IMR-90 (cell line): ENCODE measurements around the gene FAAP100. TPM values are rescaled to one million over a fixed set of nuclear protein-coding genes. Genes with fewer than 3 reads are reported as not detected.
A peak's percentile ranks its signal among the peaks of the same experiment; 100 is the strongest.

ENCODE experiments used
- ATAC-seq: fragments of 200-7000 bp; cut with Tn5 transposase; 2 replicates; pipeline ENCODE4 v1.9.1; 2020; ENCODE audit warnings: low read depth, mild to moderate bottlenecking, moderate library complexity
- BruUV-seq: library from RNA; stranded (reverse); fragments of 400-500 nt; replicated peaks from 2 replicates; lab custom pipeline; 2021; lab: Mats Ljungman, UMichigan
- CTCF ChIA-PET: fragments of 300-600 bp; formaldehyde crosslinking; extraction: SDS; loops from one replicate; lab custom pipeline; 2021; ENCODE audit warnings: antibody characterized with exemption; lab: Yijun Ruan, JAX
- POLR2A ChIA-PET: fragments of 300-600 bp; sonication (Branson Sonifier 250); formaldehyde crosslinking; loops from one replicate; lab custom pipeline; 2022; ENCODE audit warnings: antibody characterized with exemption; ENCODE audit not compliant: unreplicated experiment; lab: Charles Lee
- DNase-seq: peaks from one replicate; pipeline ENCODE4 v3.0.0; 2013
- H2AFZ ChIP-seq: replicated peaks from 2 replicates; pipeline ENCODE3; 2013; ENCODE audit warnings: low read length, mild to moderate bottlenecking; ENCODE audit not compliant: poor library complexity
- H2AK5ac ChIP-seq: 2 replicates; pipeline ENCODE4 v1.6.1; 2013; ENCODE audit warnings: low read depth, low read length, inconsistent platforms
- H2AK9ac ChIP-seq: replicated peaks from 2 replicates; pipeline ENCODE3; 2013; ENCODE audit warnings: mild to moderate bottlenecking, low read depth, low read length, moderate library complexity; ENCODE audit not compliant: poor library complexity
- H2BK120ac ChIP-seq: 2 replicates; pipeline ENCODE4 v1.6.1; 2013; ENCODE audit warnings: low read depth, low read length, inconsistent platforms
- H2BK15ac ChIP-seq: 3 replicates; pipeline ENCODE4 v1.6.1; 2013; ENCODE audit warnings: low read depth, low read length, inconsistent platforms
- H2BK20ac ChIP-seq: 2 replicates; pipeline ENCODE4 v1.6.1; 2013; ENCODE audit warnings: low read depth, mild to moderate bottlenecking, inconsistent platforms, low read length, moderate library complexity
- H2BK5ac ChIP-seq: 2 replicates; pipeline ENCODE4 v1.6.1; 2013; ENCODE audit warnings: mild to moderate bottlenecking, low read depth, low read length, inconsistent platforms; ENCODE audit not compliant: poor library complexity, severe bottlenecking
- H3K14ac ChIP-seq: replicated peaks from 2 replicates; pipeline ENCODE4 v1.6.1; 2013; ENCODE audit warnings: low read depth, low read length, inconsistent platforms
- H3K18ac ChIP-seq: 2 replicates; pipeline ENCODE4 v1.6.1; 2013; ENCODE audit warnings: low read depth, low read length, control low read depth
- H3K23ac ChIP-seq: 2 replicates; pipeline ENCODE4 v1.6.1; 2013; ENCODE audit warnings: low read depth, low read length, inconsistent platforms
- H3K27ac ChIP-seq: 2 replicates; pipeline ENCODE4 v1.5.1; 2013; ENCODE audit warnings: mild to moderate bottlenecking, control low read depth, low read length; ENCODE audit not compliant: insufficient read depth
- H3K27me3 ChIP-seq: 2 replicates; pipeline ENCODE4 v1.6.1; 2013; ENCODE audit warnings: low read length; ENCODE audit not compliant: control insufficient read depth, insufficient read depth
- H3K36me3 ChIP-seq: 2 replicates; pipeline ENCODE4 v1.6.1; 2013; ENCODE audit warnings: low read length, mixed read lengths; ENCODE audit not compliant: control insufficient read depth, insufficient read depth
- H3K4ac ChIP-seq: 2 replicates; pipeline ENCODE4 v1.6.1; 2013; ENCODE audit warnings: low read depth, low read length, inconsistent platforms
- H3K4me1 ChIP-seq: 2 replicates; pipeline ENCODE4 v1.6.1; 2013; ENCODE audit warnings: low read length, mixed read lengths; ENCODE audit not compliant: control insufficient read depth, insufficient read depth
- H3K4me2 ChIP-seq: 2 replicates; pipeline ENCODE4 v1.6.1; 2013; ENCODE audit warnings: low read depth, mild to moderate bottlenecking, control low read depth, low read length, moderate library complexity
- H3K4me3 ChIP-seq: 2 replicates; pipeline ENCODE4 v1.5.1; 2013; ENCODE audit warnings: low read depth, mild to moderate bottlenecking, control low read depth, low read length, moderate library complexity; ENCODE audit not compliant: insufficient read depth
- H3K56ac ChIP-seq: 2 replicates; pipeline ENCODE4 v1.6.1; 2013; ENCODE audit warnings: low read length, inconsistent platforms; ENCODE audit not compliant: insufficient read depth; ENCODE audit errors: extremely low read depth
- H3K79me1 ChIP-seq, 2 experiments: 2 replicates each; pipeline ENCODE4 v1.6.1; 2013; ENCODE audit warnings: low read length in 2 of 2, inconsistent platforms in 1 of 2, low read depth in 1 of 2
- H3K9ac ChIP-seq: 2 replicates; pipeline ENCODE4 v1.6.1; 2013; ENCODE audit warnings: low read depth, low read length, control low read depth
- H3K9me1 ChIP-seq: 2 replicates; pipeline ENCODE4 v1.6.1; 2013; ENCODE audit warnings: low read length, inconsistent platforms; ENCODE audit not compliant: insufficient read depth
- H3K9me3 ChIP-seq: 2 replicates; pipeline ENCODE4 v1.6.1; 2013; ENCODE audit warnings: low read length; ENCODE audit not compliant: control insufficient read depth, insufficient read depth
- H4K20me1 ChIP-seq: 2 replicates; pipeline ENCODE4 v1.6.1; 2013; ENCODE audit warnings: low read length, inconsistent platforms; ENCODE audit not compliant: insufficient read depth
- H4K5ac ChIP-seq: 2 replicates; pipeline ENCODE4 v1.6.1; 2013; ENCODE audit warnings: mild to moderate bottlenecking, low read depth, low read length, control low read depth
- H4K8ac ChIP-seq, 2 experiments: 2 replicates each; pipeline ENCODE4 v1.6.1; 2013; ENCODE audit warnings: low read depth in 2 of 2, low read length in 2 of 2, control low read depth in 1 of 2, inconsistent platforms in 1 of 2
- H4K91ac ChIP-seq: 2 replicates; pipeline ENCODE4 v1.6.1; 2013; ENCODE audit warnings: low read depth, low read length, inconsistent platforms; ENCODE audit not compliant: insufficient read depth
- CEBPB ChIP-seq: IDR thresholded peaks from 2 replicates; pipeline ENCODE4 v1.6.1; 2012; ENCODE audit warnings: low read depth, low read length, improper control_type of control experiment
- RAD21 ChIP-seq: IDR thresholded peaks from 2 replicates; pipeline ENCODE4 v1.6.1; 2012; ENCODE audit warnings: low read length, improper control_type of control experiment
- WGBS, 2 experiments: methylation state at CpG; one replicate each; pipeline versions ENCODE4 v1.1.5 to v1.1.7; 2013; ENCODE audit warnings: missing lambda C conversion rate in 2 of 2; ENCODE audit not compliant: insufficient read length in 1 of 2; ENCODE audit errors: extremely low coverage in 2 of 2; 5-methylcytosine and 5-hydroxymethylcytosine counted together
- dilution Hi-C: fragments of 300-500 bp; cut with HindIII; formaldehyde crosslinking; loops from one replicate; pipeline ENCODE4 v1.14.3; 2018; ENCODE audit warnings: low sequenced_read_pairs; ENCODE audit not compliant: unreplicated experiment
- in situ Hi-C: fragments of 300-500 bp; cut with MboI; formaldehyde crosslinking; loops from 3 replicates; pipeline ENCODE4 v1.14.3; 2019; ENCODE audit warnings: low sequenced_read_pairs, inconsistent platforms, mixed read lengths
- intact Hi-C: fragments of 100-400 bp; cut with micrococcal nuclease; formaldehyde crosslinking; loops from 2 replicates; pipeline ENCODE4 v1.10.0; 2022
- polyA plus RNA-seq, 3 experiments: library from polyadenylated mRNA; depleted of rRNA; stranded (reverse); fragments of >200 nt; gene quantifications; 2 replicates each; pipeline ENCODE4 v1.2.3, GENCODE V29; 2012; ENCODE audit warnings: low replicate concordance in 1 of 3
- total RNA-seq: library from RNA; depleted of rRNA; stranded (reverse); fragments of >200 nt; gene quantifications from 2 replicates; pipeline ENCODE4 v1.2.3, GENCODE V29; 2012

FAAP100 gene
- total and polyA plus RNA-seq, 2 of the 4 experiments (the other 2 are of a cell fraction), result 7.9 to 24.8 TPM

GRCh38 chr17:81563861-81564586 is 11.9 kb upstream of the FAAP100 start:
- Histone ChIP-seq H3K18ac (peak overlapping the region; percentile 55; the same call in 1 of the 2 replicates), H3K27me3 (no peaks in the 10 kb centered on the region), H2AK5ac (0 out of 2 replicates have a peak overlapping the region, but pooled peaks have one; percentile 48), H3K23ac (peak overlapping the region; percentile 72; the same call in 1 of the 2 replicates), H4K5ac (no peak overlapping the region), H3K27ac (peak overlapping the region; percentile 32), H3K9me3 (no peaks in the 10 kb centered on the region), H3K56ac (no peak overlapping the region), H2BK5ac (peak overlapping the region; percentile 78), H2AK9ac (no peak overlapping the region), H3K4me2 (no peak overlapping the region), H3K36me3 (peaks cover 38% of the 10 kb centered on the region), H4K91ac (peak overlapping the region; percentile 52; the same call in 1 of the 2 replicates), H2BK120ac (no peak overlapping the region; the same call in 1 of the 2 replicates), H4K8ac (peak overlapping the region in 1 of 2 experiments; percentile 9; a peak in 1 of 4 replicates), H2BK20ac (no peak overlapping the region), H3K4me1 (peaks cover 32% of the 10 kb centered on the region), H3K9ac (no peak overlapping the region), H3K4me3 (no peak overlapping the region), H3K79me1 (peaks cover 31 to 77% of the 10 kb centered on the region in 2 experiments), H2AFZ (no peak overlapping the region), H3K9me1 (peaks cover 28% of the 10 kb centered on the region), H3K14ac (no peak overlapping the region), H3K4ac (0 out of 2 replicates have a peak overlapping the region, but pooled peaks have one; percentile 77), H4K20me1 (peaks cover 10% of the 10 kb centered on the region), H2BK15ac (no peak overlapping the region)
- POLR2A ChIA-PET, result no interaction called here
- no CpG with 5 or more reads among the region's 10 CpGs for whole genome bisulfite sequencing, 2 experiments
- TF ChIP-seq CEBPB (peak; percentile 94), RAD21 (no peak)
- no TSS peak for BruUV-seq
- DNase-seq (peak; percentile 64), ATAC-seq (no peak)
- dilution Hi-C loops (no loop called here), intact Hi-C loops (no loop called here), in situ Hi-C loops (no loop called here)
- CTCF ChIA-PET, result no interaction called here
